Keratinocyte (primary cell): ENCODE data around the gene ATG2B. TPM values are rescaled to one million over a fixed set of nuclear protein-coding genes. Genes with fewer than 3 reads are reported as not detected.
A peak's percentile ranks its signal among the peaks of the same experiment; 100 is the strongest.

Experiments
- DNase-seq: peaks from one replicate; pipeline ENCODE4 v3.0.0-alpha.2; 2011; ENCODE audit warnings: low read depth, missing footprints, low spot score
- FAIRE-seq: peaks from 2 replicates; lab custom pipeline; 2011; peaks lifted over from hg19 to GRCh38; lab: Jason Lieb, UNC
- H2AFZ ChIP-seq: 2 replicates; pipeline ENCODE4 v1.6.0; 2012; ENCODE audit warnings: low read length, control low read depth, inconsistent platforms; ENCODE audit not compliant: control insufficient read depth
- H3K27ac ChIP-seq: 2 replicates; pipeline ENCODE4 v1.5.1; 2011; ENCODE audit warnings: low read length; ENCODE audit not compliant: control insufficient read depth, insufficient read depth
- H3K27me3 ChIP-seq: 3 replicates; pipeline ENCODE4 v1.6.0; 2011; ENCODE audit warnings: low read length; ENCODE audit not compliant: control insufficient read depth, insufficient read depth; ENCODE audit errors: extremely low read depth
- H3K36me3 ChIP-seq, 2 experiments: 2 replicates in 1 of 2; 3 replicates in 1 of 2; pipeline ENCODE4 v1.5.1; 2011; ENCODE audit warnings: low read length in 2 of 2, mild to moderate bottlenecking in 1 of 2; ENCODE audit not compliant: control insufficient read depth in 2 of 2, insufficient read depth in 2 of 2; ENCODE audit errors: extremely low read depth in 1 of 2
- H3K4me1 ChIP-seq: 3 replicates; pipeline ENCODE4 v1.5.1; 2011; ENCODE audit warnings: low read length; ENCODE audit not compliant: control insufficient read depth, insufficient read depth; ENCODE audit errors: extremely low read depth
- H3K4me2 ChIP-seq: 3 replicates; pipeline ENCODE4 v1.6.0; 2011; ENCODE audit warnings: low read depth, low read length; ENCODE audit not compliant: control insufficient read depth, insufficient read depth; ENCODE audit errors: extremely low read depth
- H3K4me3 ChIP-seq, 3 experiments: fragments of 200-600 bp in 1 of 3; sonication (generic) in 1 of 3; 2 replicates in 2 of 3; 3 replicates in 1 of 3; pipeline ENCODE4 v1.5.1; 2011 to 2016; ENCODE audit warnings: low read length in 3 of 3, mild to moderate bottlenecking in 3 of 3, control low read depth in 2 of 3, inconsistent platforms in 1 of 3, low read depth in 1 of 3, mixed read lengths in 1 of 3, mixed run types in 1 of 3, moderate library complexity in 1 of 3; ENCODE audit not compliant: control insufficient read depth in 2 of 3, insufficient read depth in 2 of 3; ENCODE audit errors: extremely low read depth in 1 of 3
- H3K79me2 ChIP-seq: 2 replicates; pipeline ENCODE4 v1.6.0; 2012; ENCODE audit warnings: low read length; ENCODE audit not compliant: control insufficient read depth, insufficient read depth
- H3K9ac ChIP-seq: 3 replicates; pipeline ENCODE4 v1.6.0; 2011; ENCODE audit warnings: low read length; ENCODE audit not compliant: control insufficient read depth, insufficient read depth; ENCODE audit errors: extremely low read depth
- H3K9me1 ChIP-seq: 3 replicates; pipeline ENCODE4 v1.6.0; 2011; ENCODE audit warnings: low read length; ENCODE audit not compliant: control insufficient read depth, insufficient read depth; ENCODE audit errors: extremely low read depth
- H3K9me3 ChIP-seq: 2 replicates; pipeline ENCODE4 v1.5.1; 2012; ENCODE audit warnings: low read depth, low read length; ENCODE audit not compliant: control insufficient read depth
- H4K20me1 ChIP-seq: 3 replicates; pipeline ENCODE4 v1.6.0; 2011; ENCODE audit warnings: low read length; ENCODE audit not compliant: control insufficient read depth, insufficient read depth; ENCODE audit errors: extremely low read depth
- EZH2 ChIP-seq: IDR thresholded peaks from one replicate; pipeline ENCODE4 v1.6.1; 2012; ENCODE audit warnings: inconsistent platforms, mild to moderate bottlenecking, low read length, moderate library complexity
- dilution Hi-C: fragments of 300-500 bp; cut with MboI; formaldehyde crosslinking; loops from one replicate; pipeline ENCODE4 v1.7.0; 2020; ENCODE audit warnings: low sequenced_read_pairs; ENCODE audit not compliant: extremely low pct_ligation_motif_present
- polyA plus RNA-seq, 5 experiments: library from polyadenylated mRNA; depleted of rRNA in 3 of 5; stranded (reverse) in 3 of 5; stranded (forward) in 1 of 5; unstranded in 1 of 5; fragments of >200 nt; gene quantifications; 1 replicate in 1 of 5; 2 replicates in 3 of 5; 3 replicates in 1 of 5; pipeline versions ENCODE4 v1.2.1 to v1.2.3, GENCODE V29; 2011 to 2012; ENCODE audit warnings: missing spikeins in 2 of 5, low read depth in 1 of 5, low replicate concordance in 1 of 5
- TF ChIP-seq, protein P1 (sequence below), 3 experiments: IDR thresholded peaks in 1 of 3; conservative IDR thresholded peaks in 1 of 3; optimal IDR thresholded peaks in 1 of 3; 2 replicates in 2 of 3; 3 replicates in 1 of 3; pipeline versions ENCODE3 to v1.5.1; 2011; ENCODE audit warnings: low read length in 3 of 3, mild to moderate bottlenecking in 3 of 3, moderate library complexity in 2 of 3, control low read depth in 1 of 3, inconsistent platforms in 1 of 3; ENCODE audit not compliant: insufficient read depth in 2 of 3; ENCODE audit errors: extremely low read depth in 1 of 3

The ATG2B gene
- polyA plus RNA-seq, 1 donor (not counting 4 experiments of a cell fraction or from before 2014, with no cell fraction given) = 11.4 TPM

DNA sequence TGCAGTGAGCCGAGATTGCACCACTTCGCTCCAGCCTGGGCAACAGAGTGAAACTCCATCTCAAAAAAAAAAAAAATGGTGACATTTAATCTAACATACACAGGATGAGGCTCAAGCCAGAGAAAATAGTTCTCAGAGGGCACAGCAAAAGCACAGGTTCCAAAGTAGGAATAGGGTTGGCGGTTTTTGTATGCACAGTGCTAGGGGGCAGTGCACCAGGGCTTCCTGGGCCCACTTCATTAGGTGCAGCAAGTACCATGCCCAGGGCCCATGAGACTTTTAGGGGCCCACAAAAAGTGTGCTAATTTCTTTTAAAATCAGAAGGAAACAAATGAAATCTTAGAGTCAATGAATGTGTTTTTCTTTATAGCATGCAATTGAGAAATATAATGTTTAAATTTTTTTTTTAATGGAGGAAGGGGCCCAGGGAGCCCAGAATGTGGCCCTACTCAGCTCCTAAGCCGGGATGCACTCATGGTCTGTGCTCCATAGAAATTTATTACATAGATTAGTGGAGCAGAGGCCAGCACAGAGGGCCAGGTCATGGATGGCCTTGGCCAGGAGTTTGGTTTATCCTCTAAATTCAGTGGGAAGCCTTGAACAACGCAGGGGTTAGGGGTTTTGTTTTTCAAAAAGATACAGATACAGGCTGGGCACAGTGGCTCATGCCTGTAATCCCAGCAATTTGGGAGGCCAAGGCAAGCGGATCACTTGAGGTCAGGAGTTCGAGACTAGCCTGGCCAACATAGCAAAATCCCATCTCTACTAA lies 31.1 kb upstream of the ATG2B start:
- TF ChIP-seq, protein P1, sequence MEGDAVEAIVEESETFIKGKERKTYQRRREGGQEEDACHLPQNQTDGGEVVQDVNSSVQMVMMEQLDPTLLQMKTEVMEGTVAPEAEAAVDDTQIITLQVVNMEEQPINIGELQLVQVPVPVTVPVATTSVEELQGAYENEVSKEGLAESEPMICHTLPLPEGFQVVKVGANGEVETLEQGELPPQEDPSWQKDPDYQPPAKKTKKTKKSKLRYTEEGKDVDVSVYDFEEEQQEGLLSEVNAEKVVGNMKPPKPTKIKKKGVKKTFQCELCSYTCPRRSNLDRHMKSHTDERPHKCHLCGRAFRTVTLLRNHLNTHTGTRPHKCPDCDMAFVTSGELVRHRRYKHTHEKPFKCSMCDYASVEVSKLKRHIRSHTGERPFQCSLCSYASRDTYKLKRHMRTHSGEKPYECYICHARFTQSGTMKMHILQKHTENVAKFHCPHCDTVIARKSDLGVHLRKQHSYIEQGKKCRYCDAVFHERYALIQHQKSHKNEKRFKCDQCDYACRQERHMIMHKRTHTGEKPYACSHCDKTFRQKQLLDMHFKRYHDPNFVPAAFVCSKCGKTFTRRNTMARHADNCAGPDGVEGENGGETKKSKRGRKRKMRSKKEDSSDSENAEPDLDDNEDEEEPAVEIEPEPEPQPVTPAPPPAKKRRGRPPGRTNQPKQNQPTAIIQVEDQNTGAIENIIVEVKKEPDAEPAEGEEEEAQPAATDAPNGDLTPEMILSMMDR (optimal IDR thresholded peaks at IDR 0.05 in 1 of 3, IDR thresholded peaks at IDR 0.05 in 1 of 3, conservative IDR thresholded peaks at IDR 0.05 in 1 of 3; ENCODE audit: extremely low read depth in 1 of 3, insufficient read depth in 2 of 3, low read length in 3 of 3) = no peak
- no peak for TF ChIP-seq EZH2
- no peak overlapping the region for H3K4me2 ChIP-seq
- H2AFZ ChIP-seq = no peak overlapping the region
- dilution Hi-C loops = no loop called here
- no peaks in the 10 kb centered on the region for H3K79me2 ChIP-seq
- H3K4me1 ChIP-seq = peaks cover 4% of the 10 kb centered on the region
- no peaks in the 10 kb centered on the region for H3K9me3 ChIP-seq
- no peak overlapping the region for H3K4me3 ChIP-seq
- no peaks in the 10 kb centered on the region for H3K36me3 ChIP-seq
- no peaks in the 10 kb centered on the region for H3K27me3 ChIP-seq
- no peak overlapping the region for H3K9ac ChIP-seq
- H4K20me1 ChIP-seq = no peaks in the 10 kb centered on the region
- no peaks in the 10 kb centered on the region for H3K9me1 ChIP-seq
- H3K27ac ChIP-seq = no peak overlapping the region
- FAIRE-seq = no peak
- no peak for DNase-seq

DNA sequence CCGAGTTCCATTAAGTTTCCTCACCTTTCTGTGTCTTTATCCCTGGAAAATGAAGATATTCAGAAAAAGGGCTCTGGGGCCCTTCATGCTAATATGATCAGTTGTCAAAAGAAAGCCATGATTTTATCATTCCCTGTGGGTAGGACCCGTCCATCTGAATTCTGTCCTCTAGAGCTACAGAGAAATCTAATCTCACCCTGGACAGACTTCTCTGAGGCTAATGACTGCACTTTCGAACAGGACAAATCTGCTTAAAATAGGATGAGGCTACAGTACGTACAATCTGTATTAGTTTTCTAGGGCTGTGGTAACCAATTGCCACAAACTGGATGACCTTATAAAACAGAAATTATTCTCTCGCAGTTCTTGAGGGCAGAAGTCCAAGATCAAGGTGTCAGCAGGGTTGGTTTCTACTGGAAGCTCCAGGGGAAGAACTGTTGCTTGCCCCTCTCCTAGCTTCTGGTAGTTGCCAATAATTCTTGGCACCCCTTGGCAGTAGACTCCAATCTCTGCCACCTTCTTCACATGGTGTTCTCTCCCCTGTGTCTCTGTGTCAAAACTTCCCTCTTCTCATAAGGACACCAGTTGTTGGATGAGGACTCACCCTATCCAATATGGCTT lies 30.0 kb upstream of the ATG2B start:
- dilution Hi-C loops = no loop called here
- DNase-seq = no peak
- H4K20me1 ChIP-seq = no peaks in the 10 kb centered on the region
- H3K27ac ChIP-seq = no peak overlapping the region
- H3K36me3 ChIP-seq = no peaks in the 10 kb centered on the region
- no peaks in the 10 kb centered on the region for H3K79me2 ChIP-seq
- no peaks in the 10 kb centered on the region for H3K9me3 ChIP-seq
- FAIRE-seq = no peak
- H3K4me2 ChIP-seq = peak overlapping the region; percentile 98
- no peak overlapping the region for H3K9ac ChIP-seq
- H3K9me1 ChIP-seq = no peaks in the 10 kb centered on the region
- no peak for TF ChIP-seq EZH2
- TF ChIP-seq, protein P1 (optimal IDR thresholded peaks at IDR 0.05 in 1 of 3, IDR thresholded peaks at IDR 0.05 in 1 of 3, conservative IDR thresholded peaks at IDR 0.05 in 1 of 3; ENCODE audit: extremely low read depth in 1 of 3, insufficient read depth in 2 of 3, low read length in 3 of 3) = no peak
- H3K27me3 ChIP-seq = no peaks in the 10 kb centered on the region
- peaks cover 4% of the 10 kb centered on the region for H3K4me1 ChIP-seq
- no peak overlapping the region for H2AFZ ChIP-seq
- H3K4me3 ChIP-seq = no peak overlapping the region
